HG03064 (cell line): ENCODE results near the gene TMTC1.

Source experiments
- ATAC-seq: cut with Tn5 transposase; IDR thresholded peaks from one replicate; pipeline ENCODE4 v1.9.1; 2021; ENCODE audit warnings: low read depth; ENCODE audit not compliant: unreplicated experiment

TMTC1 gene

GRCh38 chr12:29625359-29625953, 158.3 kb downstream of the TMTC1 start:
- ATAC-seq, result no peak

DNA sequence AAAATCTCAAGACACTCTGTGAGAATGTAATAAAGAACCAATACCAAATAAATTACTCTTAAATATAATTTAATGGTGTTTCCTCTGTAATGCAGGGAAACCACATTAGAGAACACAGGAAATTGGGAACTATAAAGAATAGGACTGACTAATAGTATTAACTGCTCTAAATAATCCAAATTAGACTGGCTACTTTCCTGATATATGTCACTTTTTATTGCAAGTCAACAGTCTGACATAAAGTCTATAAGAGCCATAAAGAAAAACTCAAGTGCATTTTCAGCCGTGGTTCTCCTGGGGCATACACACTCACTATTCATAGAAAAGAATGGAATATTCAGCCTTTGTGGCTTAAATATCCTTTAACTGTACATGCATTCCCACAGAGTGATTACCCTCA, 161.5 kb downstream of the TMTC1 start:
- ATAC-seq, result no peak

DNA sequence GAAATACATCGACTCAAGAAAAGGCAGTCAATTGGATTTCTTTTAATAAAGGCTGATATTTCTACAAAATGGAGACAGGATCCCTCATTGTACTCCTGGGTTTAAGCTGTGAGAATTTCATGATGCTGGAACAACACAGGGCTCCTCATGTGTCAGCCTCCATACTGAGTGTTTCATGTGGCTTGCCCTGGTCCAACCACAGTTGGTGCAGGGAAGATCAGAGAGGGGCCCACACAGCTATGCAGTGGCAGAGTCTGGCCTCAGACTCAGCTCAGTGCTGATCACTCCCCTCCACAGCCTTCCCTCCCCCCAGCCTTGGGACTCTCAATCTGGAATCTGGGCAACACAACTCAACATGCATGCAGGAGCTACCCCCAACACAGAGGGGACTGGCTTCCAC, 163.7 kb downstream of the TMTC1 start:
- ATAC-seq, result no peak

- ATAC-seq, result no peak
Observed at GRCh38 chr12:29617407-29617803, 166.3 kb downstream of the TMTC1 start.

- no peak for ATAC-seq
Observed at GRCh38 chr12:29616664-29617406, 166.9 kb downstream of the TMTC1 start.

GRCh38 chr12:29614694-29615325, 168.9 kb downstream of the TMTC1 start:
- no peak for ATAC-seq

DNA sequence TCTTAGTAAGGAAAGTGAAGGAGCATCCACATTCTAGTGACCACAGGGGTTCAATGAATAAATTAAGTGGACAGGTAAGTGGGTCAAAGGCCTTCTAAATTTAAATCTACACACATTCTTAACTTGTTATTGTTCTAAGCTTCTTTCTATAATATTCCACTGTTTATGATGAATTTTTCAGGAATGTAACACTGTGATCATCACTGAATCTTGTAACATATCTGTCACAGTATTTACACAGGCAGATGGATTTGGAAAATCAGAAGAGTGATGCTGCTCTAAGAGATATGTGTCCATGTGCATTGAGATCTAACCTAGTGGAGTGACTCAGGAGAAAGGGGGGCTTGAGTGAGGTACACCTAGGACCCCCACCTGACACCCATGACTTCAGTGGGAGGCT, 170.8 kb downstream of the TMTC1 start:
- no peak for ATAC-seq

DNA sequence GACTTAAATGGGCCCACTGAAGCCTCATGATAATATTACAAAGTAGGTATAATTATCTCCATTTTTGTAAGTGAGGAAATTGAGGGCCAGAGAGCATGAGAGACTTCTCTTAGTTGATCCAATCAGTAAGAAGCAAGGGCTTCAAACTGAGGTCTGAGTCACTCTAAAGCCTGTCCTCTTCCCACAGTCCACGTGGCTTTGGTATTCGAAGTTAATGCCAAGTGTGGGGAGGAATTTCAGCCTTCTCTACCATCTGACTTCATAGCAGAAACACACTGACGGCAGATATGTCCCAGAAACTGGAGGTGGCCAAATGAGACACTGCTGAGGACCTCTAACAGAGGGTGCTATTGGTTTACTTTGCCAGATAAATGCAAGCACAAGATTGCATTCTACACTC, 171.8 kb downstream of the TMTC1 start:
- no peak for ATAC-seq

- ATAC-seq, result no peak
Observed at GRCh38 chr12:29610473-29611170, 173.1 kb downstream of the TMTC1 start.

GRCh38 chr12:29609431-29610215, 174.1 kb downstream of the TMTC1 start:
- ATAC-seq, result no peak

- no peak for ATAC-seq
Observed at GRCh38 chr12:29608581-29608980, 175.2 kb downstream of the TMTC1 start.

- ATAC-seq, result no peak
Observed at GRCh38 chr12:29599381-29599780, 184.4 kb downstream of the TMTC1 start.

- ATAC-seq, result no peak
Observed at GRCh38 chr12:29595071-29595755, 188.5 kb downstream of the TMTC1 start.

DNA sequence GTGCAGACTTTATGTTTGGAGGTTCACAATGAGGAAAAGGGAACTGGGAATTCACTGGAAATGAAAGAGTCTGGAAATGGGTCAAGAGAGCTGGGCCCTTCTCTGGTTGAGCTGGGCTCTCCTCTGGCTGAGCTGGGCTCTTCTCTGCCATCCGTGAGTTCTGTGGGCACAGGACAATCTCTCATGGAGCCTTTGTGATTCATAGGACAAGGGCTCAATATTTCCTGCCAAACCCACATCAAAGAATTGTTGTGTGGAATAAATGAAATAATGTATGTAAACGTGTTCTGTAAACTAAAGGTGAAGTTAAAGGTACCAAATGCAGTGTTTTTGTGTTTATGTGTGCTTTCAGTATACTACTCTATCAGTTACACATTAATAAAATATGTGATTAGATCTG, 190.7 kb downstream of the TMTC1 start:
- ATAC-seq, result no peak

DNA sequence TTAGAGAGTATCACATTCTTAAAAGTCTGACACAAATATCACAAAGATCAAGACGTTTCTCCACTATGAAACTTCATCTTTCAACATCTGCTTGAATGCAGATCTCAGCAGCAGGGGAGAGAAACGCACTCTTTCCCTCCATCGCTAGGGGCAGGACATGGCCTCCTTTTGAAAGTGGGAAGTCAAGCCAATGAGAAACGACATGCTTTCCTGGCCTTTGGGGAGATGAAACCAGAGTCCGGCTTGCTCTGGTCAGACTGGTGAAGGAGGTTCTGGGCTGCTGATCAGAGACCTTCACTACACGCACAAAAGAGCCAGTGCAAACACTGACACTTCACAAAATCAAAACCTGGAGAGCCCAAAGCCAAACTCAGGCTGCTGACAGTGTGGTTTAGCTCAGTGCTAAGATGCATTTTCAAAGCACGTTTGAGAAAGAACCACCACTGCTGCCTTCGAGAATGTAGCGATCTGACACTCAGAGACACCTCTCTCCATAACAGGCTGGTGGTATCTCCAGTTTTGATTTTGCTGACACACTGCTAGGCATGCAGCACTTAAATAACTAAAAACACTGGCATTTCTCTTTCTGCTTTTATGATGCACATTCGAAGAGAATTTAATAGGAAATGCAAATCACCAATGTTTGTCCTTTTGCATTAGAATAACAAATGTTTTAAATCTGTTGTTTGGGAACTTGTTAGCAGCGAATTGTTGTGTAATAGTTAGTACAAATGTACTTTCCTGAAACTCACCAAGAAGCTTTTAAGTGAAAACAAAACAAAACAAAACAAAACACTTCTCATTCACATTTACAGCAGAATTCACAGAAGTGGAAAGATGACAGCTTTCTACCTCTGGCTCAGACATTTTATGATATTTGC, 192.4 kb downstream of the TMTC1 start:
- no peak for ATAC-seq

DNA sequence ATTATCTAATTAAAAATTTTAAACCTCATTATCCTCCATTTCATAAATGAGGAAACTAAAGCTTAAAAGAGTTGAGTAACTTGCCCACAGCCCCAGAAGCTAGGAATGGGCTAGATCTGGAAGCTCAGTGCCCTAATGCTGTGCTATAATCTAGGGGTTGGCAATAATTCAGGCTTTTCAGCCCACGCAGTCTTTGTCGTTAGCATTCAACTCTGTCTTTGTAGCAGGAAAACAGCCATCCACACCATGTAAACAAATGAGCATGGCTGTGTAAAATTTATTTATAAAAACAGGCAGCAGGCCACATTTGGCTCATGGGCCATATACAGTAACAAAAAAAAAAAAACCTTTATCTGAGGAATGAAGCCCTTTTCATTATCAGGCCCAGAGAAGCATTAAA, 193.9 kb downstream of the TMTC1 start:
- no peak for ATAC-seq

DNA sequence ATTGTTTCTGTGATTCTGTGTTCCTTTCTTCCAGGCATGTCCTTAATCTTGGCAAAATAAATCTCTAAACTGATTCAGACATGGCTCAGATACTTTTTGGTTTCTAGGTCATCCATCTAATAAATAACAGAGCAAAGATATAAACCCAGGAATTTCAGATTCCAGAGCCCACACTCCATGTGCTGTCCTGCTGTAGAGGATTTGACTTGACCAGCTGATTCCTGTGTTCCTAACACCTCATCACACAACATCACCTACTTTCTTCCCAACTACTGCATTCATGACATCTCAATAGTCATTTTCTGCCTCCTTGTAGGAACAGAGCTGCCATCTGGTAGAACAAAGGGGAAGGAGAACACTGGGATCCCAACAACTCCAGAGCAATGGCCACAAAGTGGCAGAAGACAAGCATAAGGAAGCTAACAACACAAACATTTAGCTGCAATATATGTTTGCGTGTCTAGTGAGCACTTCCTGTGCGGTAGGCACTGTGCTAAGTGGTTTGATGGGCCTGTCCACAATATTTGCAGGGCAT, 194.4 kb downstream of the TMTC1 start:
- ATAC-seq, result no peak

DNA sequence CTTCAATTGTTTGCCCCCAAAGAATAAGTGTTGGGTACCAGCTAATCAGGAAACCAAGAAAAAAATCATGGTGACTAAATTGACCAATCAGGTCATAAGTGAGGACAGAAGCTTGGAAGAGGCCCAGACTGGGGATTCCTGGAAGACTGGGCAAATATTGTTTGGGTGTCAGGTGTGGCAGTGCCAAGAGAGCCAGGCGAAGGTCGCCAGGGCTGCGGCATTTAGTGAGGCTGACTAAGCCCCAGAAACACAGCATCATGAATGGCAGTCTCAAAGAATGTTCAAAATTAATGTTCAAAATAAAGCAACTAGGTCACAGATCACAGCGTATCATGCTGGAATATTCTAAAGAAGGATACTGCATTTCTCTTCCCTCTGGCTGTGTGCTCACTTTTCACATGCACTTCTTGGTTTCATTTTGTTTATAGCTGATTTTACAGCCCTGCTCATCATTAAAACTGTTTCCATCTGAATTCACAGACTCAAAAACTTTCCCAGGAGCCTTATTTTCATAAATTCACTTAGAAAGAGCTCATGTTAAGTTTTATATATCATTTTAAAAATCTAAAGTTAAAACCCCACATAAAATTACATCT, 201.0 kb downstream of the TMTC1 start:
- no peak for ATAC-seq
